Thoracic aorta (tissue), 2 donors: ENCODE measurements around the gene DNASE1L1. TPM values are rescaled to one million over a fixed set of nuclear protein-coding genes. Genes with fewer than 3 reads are reported as not detected.
A peak's percentile ranks its signal among the peaks of the same experiment; 100 is the strongest.
"Not testable (repeated sequence)": the region's sequence is repeated elsewhere in the genome, so short reads cannot be mapped to it uniquely, and the experiment has no call there.

Source experiments
- ATAC-seq: fragments of 150-250 bp; one replicate; pipeline ENCODE4 v1.8.0; 2017; ENCODE audit warnings: low read depth; ENCODE audit not compliant: insufficient number of reproducible peaks, low FRiP score
- DNase-seq: peaks from one replicate; pipeline ENCODE4 v3.0.0-alpha.2; 2020; ENCODE audit warnings: low spot score
- H3K27ac ChIP-seq, 2 donors: fragments of 200-600 bp; sonication (generic); 1 replicate in 1 of 2; 2 replicates in 1 of 2; pipeline ENCODE4 v1.5.1; 2016; ENCODE audit warnings: mild to moderate bottlenecking in 2 of 2, moderate library complexity in 2 of 2
- H3K27me3 ChIP-seq: fragments of 200-600 bp; sonication (generic); replicated peaks from 2 replicates; pipeline ENCODE4 v1.6.0; 2016; ENCODE audit warnings: mild to moderate bottlenecking; ENCODE audit not compliant: insufficient read depth
- H3K36me3 ChIP-seq: fragments of 200-600 bp; sonication (generic); one replicate; pipeline ENCODE4 v1.5.1; 2016
- H3K4me1 ChIP-seq, 2 donors: fragments of 200-600 bp; sonication (generic); 1 replicate in 1 of 2; 2 replicates in 1 of 2; pipeline versions ENCODE4 v1.5.1 to v1.6.0; 2016; ENCODE audit warnings: low read depth in 2 of 2, mild to moderate bottlenecking in 1 of 2; ENCODE audit not compliant: control insufficient read depth in 1 of 2
- H3K4me3 ChIP-seq: fragments of 200-600 bp; sonication (generic); 2 replicates; pipeline ENCODE4 v1.5.1; 2016; ENCODE audit warnings: mild to moderate bottlenecking
- H3K9me3 ChIP-seq: fragments of 200-600 bp; sonication (generic); 2 replicates; pipeline ENCODE4 v1.5.1; 2016
- CTCF ChIP-seq: fragments of 200-600 bp; sonication (generic); IDR thresholded peaks from one replicate; pipeline ENCODE4 v1.5.1; 2019; ENCODE audit warnings: antibody characterized with exemption
- total RNA-seq, 2 donors: library from RNA; depleted of rRNA; stranded (reverse); fragments of >200 nt; gene quantifications; one replicate each; pipeline versions ENCODE4 v1.1.0 to v1.2.3, GENCODE V29; 2016

DNASE1L1 gene
- total RNA-seq, 2 donors from 2014 or later, result 39.9 to 41.8 TPM

DNA sequence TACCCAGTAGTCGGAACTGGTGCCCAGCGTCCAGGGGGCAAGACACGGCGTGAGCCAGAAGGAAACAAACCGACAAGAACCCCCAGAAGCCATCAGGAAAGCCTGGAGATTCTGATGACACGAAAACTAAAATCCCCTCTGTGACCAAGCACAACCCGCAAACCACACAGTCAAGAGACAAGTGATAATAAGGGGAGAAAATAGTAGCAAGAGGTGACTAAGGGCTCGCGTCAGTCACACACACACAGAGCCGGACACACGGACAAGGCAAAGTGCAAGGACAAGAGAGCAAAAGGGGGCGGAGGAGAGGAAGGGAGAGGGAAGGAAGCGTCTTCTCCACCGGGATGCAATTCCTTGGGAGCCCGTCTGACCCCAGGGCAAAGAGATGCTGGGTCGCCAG, 20.4 kb downstream of the DNASE1L1 start:
- not testable (repeated sequence) for ATAC-seq

GRCh38 chrX:154388094-154388493, 21.0 kb downstream of the DNASE1L1 start:
- DNase-seq, H3K27me3 ChIP-seq, H3K36me3 ChIP-seq, H3K4me3 ChIP-seq, H3K27ac ChIP-seq, H3K9me3 ChIP-seq: not testable (repeated sequence)
- peak; percentile 22 for ATAC-seq
- H3K4me1 ChIP-seq, result peaks cover 0 to 14% of the 10 kb centered on the region in 2 donors

More for the DNA sequence above, 20.4 kb downstream of the DNASE1L1 start:
- not testable (repeated sequence) for H3K27me3 ChIP-seq, H3K9me3 ChIP-seq, H3K4me3 ChIP-seq, DNase-seq, H3K4me1 ChIP-seq, H3K27ac ChIP-seq, H3K36me3 ChIP-seq

DNA sequence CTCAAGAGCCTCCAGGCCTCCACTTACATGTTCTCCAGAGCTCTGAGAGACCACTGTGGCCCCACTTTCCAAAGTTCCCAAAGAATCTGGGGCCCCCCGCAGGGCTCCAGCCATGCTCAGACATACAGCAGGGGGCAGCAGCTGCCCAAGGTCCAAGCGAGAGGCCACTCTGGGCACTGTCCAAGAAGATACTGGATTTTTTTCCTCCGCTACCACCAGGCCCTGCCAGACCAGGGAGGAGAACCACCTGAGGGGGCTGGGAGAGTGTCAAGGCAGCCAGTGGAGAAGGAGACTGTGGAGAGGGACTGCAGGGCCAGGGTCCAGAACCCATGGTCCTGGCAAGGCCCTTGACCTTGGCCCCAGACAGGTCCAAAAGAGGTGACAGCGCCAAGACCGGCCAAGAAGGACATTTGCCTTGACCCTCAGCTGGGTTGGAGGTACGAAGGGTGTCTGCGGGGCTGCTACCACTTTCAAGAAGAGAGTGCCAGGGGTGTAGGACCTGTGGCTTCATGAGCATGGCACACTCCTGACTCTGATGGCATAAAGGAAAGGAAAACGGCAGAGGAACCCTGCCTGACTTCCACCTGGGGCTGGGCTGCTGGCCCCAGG, 24.7 kb downstream of the DNASE1L1 start:
- no peak for ATAC-seq
- no peaks in the 10 kb centered on the region for H3K9me3 ChIP-seq
- no peak overlapping the region for H3K27ac ChIP-seq
- H3K27me3 ChIP-seq, result no peaks in the 10 kb centered on the region
- TF ChIP-seq CTCF, result no peak
- H3K4me3 ChIP-seq, result no peak overlapping the region
- DNase-seq, result no peak
- no peaks in the 10 kb centered on the region for H3K36me3 ChIP-seq
- H3K4me1 ChIP-seq, result peaks cover 0 to 28% of the 10 kb centered on the region in 2 donors

GRCh38 chrX:154383359-154384283, 25.4 kb downstream of the DNASE1L1 start:
- Histone ChIP-seq H3K4me1 (peaks cover 0 to 28% of the 10 kb centered on the region in 2 donors), H3K27ac (no peak overlapping the region), H3K4me3 (no peak overlapping the region), H3K36me3 (no peaks in the 10 kb centered on the region), H3K27me3 (no peaks in the 10 kb centered on the region), H3K9me3 (no peaks in the 10 kb centered on the region)
- no peak for TF ChIP-seq CTCF
- ATAC-seq (no peak), DNase-seq (no peak)

- Histone ChIP-seq H3K4me3 (no peak overlapping the region), H3K9me3 (no peaks in the 10 kb centered on the region), H3K27ac (no peak overlapping the region), H3K27me3 (no peaks in the 10 kb centered on the region), H3K4me1 (peaks cover 0 to 28% of the 10 kb centered on the region in 2 donors), H3K36me3 (no peaks in the 10 kb centered on the region)
- ATAC-seq, result no peak
- TF ChIP-seq CTCF, result no peak
- DNase-seq, result no peak
Measured at GRCh38 chrX:154382483-154383069, 26.5 kb downstream of the DNASE1L1 start.

- Histone ChIP-seq H3K9me3 (no peaks in the 10 kb centered on the region), H3K27me3 (no peaks in the 10 kb centered on the region), H3K27ac (no peak overlapping the region), H3K4me1 (peaks cover 7 to 41% of the 10 kb centered on the region in 2 donors), H3K4me3 (no peak overlapping the region), H3K36me3 (no peaks in the 10 kb centered on the region)
- DNase-seq, result no peak
- TF ChIP-seq CTCF, result no peak
- ATAC-seq, result no peak
Measured at GRCh38 chrX:154381271-154381670, 27.8 kb downstream of the DNASE1L1 start.
